Measurements from ENCODE around the gene MRM3. TPM values are rescaled to one million over a fixed set of nuclear protein-coding genes. Genes with fewer than 3 reads are reported as not detected.

MRM3 gene
- total and polyA plus RNA-seq, 2 of the 4 experiments (the other 2 are of a cell fraction): 9.0 to 15.2 TPM

- Histone ChIP-seq H3K18ac (ENCODE audit: low read depth, low read length) (no peak overlapping the region), H3K4me2 (ENCODE audit: low read depth, low read length) (no peak overlapping the region), H3K4ac (ENCODE audit: low read depth, low read length) (no peak overlapping the region), H4K8ac (ENCODE audit: low read depth in 2 of 2, low read length in 2 of 2) (no peak overlapping the region; a peak in 2 of 4 replicates), H2AK9ac (replicated peaks; ENCODE audit: low read depth, low read length, poor library complexity) (peak overlapping the region; percentile 34), H3K56ac (ENCODE audit: extremely low read depth, insufficient read depth, low read length) (no peak overlapping the region), H3K27me3 (ENCODE audit: control insufficient read depth, insufficient read depth, low read length) (no peaks in the 10 kb centered on the region), H3K79me1 (ENCODE audit: low read depth in 1 of 2, low read length in 2 of 2) (peaks cover 18 to 31% of the 10 kb centered on the region in 2 experiments), H4K91ac (ENCODE audit: insufficient read depth, low read depth, low read length) (no peak overlapping the region), H2BK15ac (ENCODE audit: low read depth, low read length) (no peak overlapping the region), H3K9me1 (ENCODE audit: insufficient read depth, low read length) (0 out of 2 replicates have a peak, but pooled peaks cover 14% of the 10 kb centered on the region), H3K9me3 (ENCODE audit: control insufficient read depth, insufficient read depth, low read length) (no peaks in the 10 kb centered on the region), H4K5ac (ENCODE audit: low read depth, low read length) (no peak overlapping the region), H3K4me1 (ENCODE audit: control insufficient read depth, insufficient read depth, low read length) (peaks cover 10% of the 10 kb centered on the region), H2BK5ac (ENCODE audit: low read depth, low read length, poor library complexity, severe bottlenecking) (no peak overlapping the region), H3K14ac (replicated peaks; ENCODE audit: low read depth, low read length) (no peak overlapping the region), H3K27ac (ENCODE audit: insufficient read depth, low read length) (no peak overlapping the region), H2BK120ac (ENCODE audit: low read depth, low read length) (no peak overlapping the region), H3K4me3 (ENCODE audit: insufficient read depth, low read depth, low read length) (no peak overlapping the region), H2AFZ (replicated peaks; ENCODE audit: low read length, poor library complexity) (no peak overlapping the region), H3K23ac (ENCODE audit: low read depth, low read length) (no peak overlapping the region), H2AK5ac (ENCODE audit: low read depth, low read length) (no peak overlapping the region; the same call in 1 of the 2 replicates), H3K36me3 (ENCODE audit: control insufficient read depth, insufficient read depth, low read length) (peaks cover 8% of the 10 kb centered on the region), H4K20me1 (ENCODE audit: insufficient read depth, low read length) (0 out of 2 replicates have a peak, but pooled peaks cover 4% of the 10 kb centered on the region), H2BK20ac (ENCODE audit: low read depth, low read length) (no peak overlapping the region), H3K9ac (ENCODE audit: low read depth, low read length) (no peak overlapping the region)
- DNase-seq (no peak), ATAC-seq (ENCODE audit: low read depth) (no peak)
- in situ Hi-C loops (cut with MboI; ENCODE audit: low sequenced_read_pairs) (no loop called here), dilution Hi-C loops (cut with HindIII; ENCODE audit: low sequenced_read_pairs, unreplicated experiment) (no loop called here), intact Hi-C loops (cut with micrococcal nuclease) (no loop called here)
- WGBS, 2 experiments (ENCODE audit: extremely low coverage in 2 of 2, insufficient read length in 1 of 2): no CpG with 5 or more reads among the region's 13 CpGs
- ChIA-PET POLR2A (ENCODE audit: unreplicated experiment) (no interaction called here), CTCF (interaction anchor here (0.7 to 1.3 kb wide), 2 partner anchors 243 to 341 kb away, joined by 3 to 4 read pairs; partner anchors contain the start of gene TIMM22)
- TF ChIP-seq RCOR1 (IDR thresholded peaks at IDR 0.05; ENCODE audit: insufficient replicate concordance, low read length): no peak
- TF ChIP-seq CTCF (conservative IDR thresholded peaks at IDR 0.05; ENCODE audit: low read depth, low read length): no peak
- TF ChIP-seq CHD1 (IDR thresholded peaks at IDR 0.05; ENCODE audit: low read depth, low read length): no peak
- TF ChIP-seq ELK1 (IDR thresholded peaks at IDR 0.05; ENCODE audit: borderline replicate concordance, low read depth, low read length): no peak
- no peak for TF ChIP-seq RFX5 (IDR thresholded peaks at IDR 0.05; ENCODE audit: low read depth, low read length)
- no peak for TF ChIP-seq MAZ (IDR thresholded peaks at IDR 0.05; ENCODE audit: borderline replicate concordance, low read depth, low read length)
- no peak for TF ChIP-seq NFE2L2 (IDR thresholded peaks at IDR 0.05; ENCODE audit: low read depth, low read length)
- TF ChIP-seq BHLHE40 (IDR thresholded peaks at IDR 0.05; ENCODE audit: low read depth, low read length): no peak
- no peak for TF ChIP-seq SMC3 (IDR thresholded peaks at IDR 0.05; ENCODE audit: low read depth, low read length)
- no peak for TF ChIP-seq USF2 (IDR thresholded peaks at IDR 0.05; ENCODE audit: low read depth, low read length)
- TF ChIP-seq MXI1 (IDR thresholded peaks at IDR 0.05; ENCODE audit: borderline replicate concordance, low read depth, low read length): no peak
- no peak for TF ChIP-seq CEBPB (IDR thresholded peaks at IDR 0.05; ENCODE audit: low read depth, low read length)
- no TSS peak for BruUV-seq (replicated peaks)
These were observed 28.7 kb upstream of the MRM3 start for GRCh38 chr17:753418-753817.

All from IMR-90 (cell line).